ENCODE measurements around the gene CDKN2AIPNL. TPM values are rescaled to one million over a fixed set of nuclear protein-coding genes. Genes with fewer than 3 reads are reported as not detected.

CDKN2AIPNL gene
- total RNA-seq, 2 donors from 2014 or later, result 14.5 to 26.3 TPM

DNA sequence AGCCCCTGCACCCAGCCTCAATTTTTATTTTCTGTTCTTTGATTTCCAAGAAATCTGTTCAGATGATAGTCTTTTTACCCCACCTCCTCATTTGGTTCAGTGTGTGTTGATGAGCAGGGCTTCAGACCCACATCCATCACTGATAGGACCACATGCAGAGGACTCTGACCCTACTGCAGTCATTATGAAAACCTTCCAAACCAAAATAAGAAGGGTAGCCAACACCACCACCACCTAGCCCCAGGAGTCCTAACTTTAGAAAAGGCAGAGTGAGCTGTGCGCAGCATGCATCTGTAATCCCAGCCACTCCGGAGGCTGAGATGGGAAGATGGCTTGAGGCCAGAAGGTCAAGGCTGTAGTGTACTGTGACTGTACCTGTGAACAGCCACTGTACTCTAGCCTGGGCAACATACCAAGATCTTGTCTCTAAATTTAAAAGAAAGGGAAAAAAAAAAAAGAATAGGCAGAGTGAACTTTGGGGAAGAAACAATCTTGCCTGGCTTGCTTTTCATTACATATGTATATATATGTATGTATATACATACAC, 13.0 kb downstream of the CDKN2AIPNL start:
- DNase-seq, result no peak
- Histone ChIP-seq H3K9ac (ENCODE audit: low read depth in 2 of 2, low read length in 2 of 2) (no peak overlapping the region), H3K4me3 (no peak overlapping the region), H3K4me1 (no peaks in the 10 kb centered on the region), H3K27me3 (no peaks in the 10 kb centered on the region), H3K27ac (no peak overlapping the region), H3K36me3 (peaks cover 3% of the 10 kb centered on the region), H3K9me3 (no peaks in the 10 kb centered on the region)
- TF ChIP-seq, protein P1, sequence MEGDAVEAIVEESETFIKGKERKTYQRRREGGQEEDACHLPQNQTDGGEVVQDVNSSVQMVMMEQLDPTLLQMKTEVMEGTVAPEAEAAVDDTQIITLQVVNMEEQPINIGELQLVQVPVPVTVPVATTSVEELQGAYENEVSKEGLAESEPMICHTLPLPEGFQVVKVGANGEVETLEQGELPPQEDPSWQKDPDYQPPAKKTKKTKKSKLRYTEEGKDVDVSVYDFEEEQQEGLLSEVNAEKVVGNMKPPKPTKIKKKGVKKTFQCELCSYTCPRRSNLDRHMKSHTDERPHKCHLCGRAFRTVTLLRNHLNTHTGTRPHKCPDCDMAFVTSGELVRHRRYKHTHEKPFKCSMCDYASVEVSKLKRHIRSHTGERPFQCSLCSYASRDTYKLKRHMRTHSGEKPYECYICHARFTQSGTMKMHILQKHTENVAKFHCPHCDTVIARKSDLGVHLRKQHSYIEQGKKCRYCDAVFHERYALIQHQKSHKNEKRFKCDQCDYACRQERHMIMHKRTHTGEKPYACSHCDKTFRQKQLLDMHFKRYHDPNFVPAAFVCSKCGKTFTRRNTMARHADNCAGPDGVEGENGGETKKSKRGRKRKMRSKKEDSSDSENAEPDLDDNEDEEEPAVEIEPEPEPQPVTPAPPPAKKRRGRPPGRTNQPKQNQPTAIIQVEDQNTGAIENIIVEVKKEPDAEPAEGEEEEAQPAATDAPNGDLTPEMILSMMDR (IDR thresholded peaks at IDR 0.05), result no peak
- intact Hi-C loops (cut with DNase I), result no loop called here

- no peak overlapping the region for H3K27ac ChIP-seq
- H3K9me3 ChIP-seq, result no peaks in the 10 kb centered on the region
- no peak overlapping the region for H3K9ac ChIP-seq (ENCODE audit: low read depth in 2 of 2, low read length in 2 of 2)
- H3K4me1 ChIP-seq, result no peaks in the 10 kb centered on the region
- intact Hi-C loops (cut with DNase I), result no loop called here
- no peak overlapping the region for H3K4me3 ChIP-seq
- H3K36me3 ChIP-seq, result peaks cover 11% of the 10 kb centered on the region
- no peaks in the 10 kb centered on the region for H3K27me3 ChIP-seq
- no peak for DNase-seq
- TF ChIP-seq, protein P1 (IDR thresholded peaks at IDR 0.05), result no peak
These were observed 14.5 kb downstream of the CDKN2AIPNL start for GRCh38 chr5:134397196-134397595.

DNA sequence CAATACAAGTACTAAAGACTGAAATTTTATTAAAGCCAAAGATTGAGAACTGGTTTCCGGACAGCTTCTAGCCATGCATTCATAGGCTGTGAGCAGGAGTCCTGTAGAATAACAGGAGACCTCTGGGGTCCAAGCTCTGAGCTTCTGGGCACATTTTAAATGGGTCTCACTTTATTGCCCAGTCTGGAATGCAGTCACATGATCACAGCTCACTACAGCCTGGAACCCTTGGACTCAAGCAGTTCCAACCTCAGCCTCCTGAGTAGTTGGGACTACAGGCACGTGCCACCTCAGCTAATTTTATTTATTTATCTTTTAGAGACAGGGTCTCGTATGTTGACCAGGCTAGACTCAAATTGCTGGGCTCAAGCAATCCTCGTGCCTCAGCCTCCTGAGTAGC, 15.4 kb downstream of the CDKN2AIPNL start:
- H3K27ac ChIP-seq, result no peak overlapping the region
- H3K9ac ChIP-seq (ENCODE audit: low read depth in 2 of 2, low read length in 2 of 2), result no peak overlapping the region
- no peak overlapping the region for H3K4me3 ChIP-seq
- peaks cover 11% of the 10 kb centered on the region for H3K36me3 ChIP-seq
- intact Hi-C loops (cut with DNase I), result no loop called here
- TF ChIP-seq, protein P1 (IDR thresholded peaks at IDR 0.05), result no peak
- H3K9me3 ChIP-seq, result no peaks in the 10 kb centered on the region
- H3K4me1 ChIP-seq, result no peaks in the 10 kb centered on the region
- no peaks in the 10 kb centered on the region for H3K27me3 ChIP-seq
- no peak for DNase-seq

DNA sequence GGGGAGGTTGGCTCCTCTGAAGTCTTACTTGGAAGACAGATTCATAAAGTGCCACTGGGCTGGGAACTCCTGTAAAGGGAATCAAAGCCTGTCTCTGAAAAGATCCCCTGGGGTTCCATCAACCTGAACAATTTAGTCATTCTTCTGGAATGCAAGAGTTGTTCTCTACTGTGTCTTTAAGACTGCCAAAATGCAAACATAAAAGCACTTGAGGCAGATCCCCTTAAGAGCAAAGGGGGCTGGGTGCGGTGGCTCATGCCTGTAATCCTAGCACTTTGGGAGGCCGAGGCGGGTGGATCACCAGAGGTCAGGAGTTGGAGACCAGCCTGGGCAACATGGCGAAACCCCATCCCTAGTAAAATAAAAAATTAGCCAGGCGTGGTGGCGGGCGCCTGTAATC, 16.7 kb downstream of the CDKN2AIPNL start:
- DNase-seq, result no peak
- no peak overlapping the region for H3K27ac ChIP-seq
- intact Hi-C loops (cut with DNase I), result no loop called here
- H3K4me1 ChIP-seq, result no peaks in the 10 kb centered on the region
- TF ChIP-seq, protein P1 (IDR thresholded peaks at IDR 0.05), result no peak
- H3K9me3 ChIP-seq, result no peaks in the 10 kb centered on the region
- H3K9ac ChIP-seq (ENCODE audit: low read depth in 2 of 2, low read length in 2 of 2), result no peak overlapping the region
- no peak overlapping the region for H3K4me3 ChIP-seq
- H3K36me3 ChIP-seq, result peaks cover 17% of the 10 kb centered on the region
- no peaks in the 10 kb centered on the region for H3K27me3 ChIP-seq

DNA sequence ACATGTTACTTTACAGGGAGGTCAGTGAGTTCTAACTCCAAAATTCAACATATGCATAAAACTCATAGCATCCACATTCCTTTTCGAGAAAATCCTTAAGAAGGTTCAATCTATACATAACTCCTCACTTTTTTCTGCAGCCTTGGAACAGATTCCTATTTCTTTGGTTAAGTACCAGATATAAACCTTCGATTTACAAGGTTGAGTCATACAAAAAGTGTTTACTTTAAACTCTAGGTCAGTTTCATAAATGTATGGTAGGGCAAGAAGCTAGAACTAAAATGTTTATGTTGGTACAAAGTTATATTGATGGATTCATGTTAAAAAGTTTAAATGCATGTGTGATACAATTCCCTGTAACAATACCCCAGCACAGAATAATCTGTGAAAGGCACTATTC, 19.4 kb downstream of the CDKN2AIPNL start:
- Histone ChIP-seq H3K36me3 (peaks cover 25% of the 10 kb centered on the region), H3K27me3 (no peaks in the 10 kb centered on the region), H3K9ac (ENCODE audit: low read depth in 2 of 2, low read length in 2 of 2) (no peak overlapping the region), H3K27ac (no peak overlapping the region), H3K4me1 (no peaks in the 10 kb centered on the region), H3K9me3 (no peaks in the 10 kb centered on the region), H3K4me3 (no peak overlapping the region)
- TF ChIP-seq, protein P1 (IDR thresholded peaks at IDR 0.05), result no peak
- no peak for DNase-seq
- intact Hi-C loops (cut with DNase I), result no loop called here

All from colonic mucosa (tissue), 4 donors.